ENCODE results near the gene CD8B. TPM values are rescaled to one million over a fixed set of nuclear protein-coding genes. Genes with fewer than 3 reads are reported as not detected.

CD8B gene
- polyA plus RNA-seq, 1 donor: 0.28 TPM

GRCh38 chr2:86768189-86768949 lies 93.3 kb downstream of the CD8B start:
- DNase-seq: no peak

Other genes with a start within 250 kb of the CD8B start
- gene RNF103, start 238.0 kb downstream of the CD8B start, polyA plus RNA-seq (ENCODE audit: insufficient read length): 32.8 TPM
- gene RMND5A, start 141.6 kb downstream of the CD8B start, polyA plus RNA-seq (ENCODE audit: insufficient read length): 36.6 TPM
- gene CD8A, start 71.0 kb downstream of the CD8B start, polyA plus RNA-seq (ENCODE audit: insufficient read length): 0.10 TPM
- 0.94 TPM for gene RGPD1, start 80.2 kb upstream of the CD8B start, polyA plus RNA-seq (ENCODE audit: insufficient read length)
- gene PLGLB1, start 160.0 kb upstream of the CD8B start, polyA plus RNA-seq (ENCODE audit: insufficient read length): 3.5 TPM

Measured in hindlimb muscle (tissue), 1 donor.